ENCODE measurements around the gene ASIC1. TPM values are rescaled to one million over a fixed set of nuclear protein-coding genes. Genes with fewer than 3 reads are reported as not detected.

ASIC1 gene
- total RNA-seq, 2 donors from 2014 or later, result 0.24 to 1.4 TPM

DNA sequence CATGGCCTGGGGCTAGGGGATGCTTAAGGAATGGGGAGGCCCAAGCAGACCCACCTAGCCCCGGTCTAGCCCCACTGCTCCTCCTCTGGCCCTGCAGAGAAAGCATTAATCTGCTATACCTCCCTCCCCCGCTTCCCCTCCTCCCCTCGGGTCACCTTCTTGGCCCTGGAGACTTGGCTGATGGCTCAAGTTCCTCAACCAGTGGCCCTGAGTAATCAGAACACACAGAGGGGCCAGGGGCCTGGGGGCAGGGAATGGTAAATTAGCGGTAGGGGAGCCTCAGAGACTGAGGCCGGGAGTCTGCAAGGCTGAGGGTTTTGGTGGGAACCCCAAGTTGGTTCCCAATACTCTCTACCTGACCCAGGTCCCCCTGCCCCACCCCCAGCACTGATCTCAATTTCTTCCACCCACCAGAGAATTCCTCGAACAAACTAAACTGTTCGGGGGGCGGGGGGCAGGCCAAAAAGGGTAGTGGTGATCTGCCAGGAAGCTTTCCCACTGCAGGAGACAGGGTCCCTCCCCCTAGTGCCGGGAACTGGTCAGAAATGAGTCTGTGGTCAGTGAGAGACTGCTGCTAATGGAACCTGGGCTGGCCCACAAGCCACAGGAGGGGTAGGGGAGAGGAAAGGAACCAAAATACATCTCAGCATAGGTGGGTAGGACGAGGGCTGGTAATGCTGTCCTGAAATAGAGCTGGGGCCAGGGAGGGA, 15.0 kb downstream of the ASIC1 start:
- no peak overlapping the region for H3K4me3 ChIP-seq
- H3K4me1 ChIP-seq, result peaks cover 0 to 15% of the 10 kb centered on the region in 2 donors
- no peaks in the 10 kb centered on the region for H3K36me3 ChIP-seq
- H3K27ac ChIP-seq, result no peak overlapping the region
- no peak for TF ChIP-seq CTCF (IDR thresholded peaks at IDR 0.05)
- H3K27me3 ChIP-seq, result no peaks in the 10 kb centered on the region
- no peak for DNase-seq (ENCODE audit: low spot score)
- no peaks in the 10 kb centered on the region for H3K9me3 ChIP-seq

DNA sequence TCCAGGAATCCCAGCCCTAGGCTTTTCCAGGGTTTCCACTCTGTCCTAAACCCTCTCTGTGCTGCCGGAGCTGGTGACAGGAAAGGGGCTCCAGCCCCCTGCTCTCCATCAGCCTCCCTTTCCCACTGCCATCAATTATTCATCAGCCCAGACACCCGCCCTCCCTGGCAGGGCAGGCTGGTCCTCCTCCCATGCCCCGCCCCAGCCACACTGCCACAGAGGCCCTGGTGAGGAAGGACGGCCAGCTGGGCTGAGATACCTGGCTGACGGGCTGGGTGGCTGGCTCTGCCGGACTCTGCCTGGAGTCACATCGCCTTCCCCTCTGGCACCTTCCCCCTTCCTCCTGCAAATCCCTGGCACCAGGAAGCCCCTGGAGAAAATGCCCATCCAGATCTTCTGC, 15.8 kb downstream of the ASIC1 start:
- Histone ChIP-seq H3K9me3 (no peaks in the 10 kb centered on the region), H3K4me3 (no peak overlapping the region), H3K27me3 (no peaks in the 10 kb centered on the region), H3K27ac (no peak overlapping the region), H3K36me3 (no peaks in the 10 kb centered on the region), H3K4me1 (peaks cover 0 to 15% of the 10 kb centered on the region in 2 donors)
- TF ChIP-seq CTCF (IDR thresholded peaks at IDR 0.05), result no peak
- DNase-seq (ENCODE audit: low spot score), result no peak

GRCh38 chr12:50073712-50074111, 16.3 kb downstream of the ASIC1 start:
- no peak overlapping the region for H3K27ac ChIP-seq
- TF ChIP-seq CTCF (IDR thresholded peaks at IDR 0.05), result no peak
- no peaks in the 10 kb centered on the region for H3K27me3 ChIP-seq
- H3K9me3 ChIP-seq, result no peaks in the 10 kb centered on the region
- H3K36me3 ChIP-seq, result no peaks in the 10 kb centered on the region
- H3K4me1 ChIP-seq, result peaks cover 0 to 15% of the 10 kb centered on the region in 2 donors
- no peak for DNase-seq (ENCODE audit: low spot score)
- H3K4me3 ChIP-seq, result no peak overlapping the region

- no peaks in the 10 kb centered on the region for H3K9me3 ChIP-seq
- H3K36me3 ChIP-seq, result no peaks in the 10 kb centered on the region
- peak; percentile 82 for DNase-seq (ENCODE audit: low spot score)
- H3K4me3 ChIP-seq, result no peak overlapping the region
- H3K27me3 ChIP-seq, result no peaks in the 10 kb centered on the region
- peak; percentile 86 to 97 for TF ChIP-seq CTCF (IDR thresholded peaks at IDR 0.05)
- H3K4me1 ChIP-seq, result peaks cover 0 to 13% of the 10 kb centered on the region in 2 donors
- no peak overlapping the region for H3K27ac ChIP-seq
These were observed 17.8 kb downstream of the ASIC1 start for GRCh38 chr12:50074936-50075807.

DNA sequence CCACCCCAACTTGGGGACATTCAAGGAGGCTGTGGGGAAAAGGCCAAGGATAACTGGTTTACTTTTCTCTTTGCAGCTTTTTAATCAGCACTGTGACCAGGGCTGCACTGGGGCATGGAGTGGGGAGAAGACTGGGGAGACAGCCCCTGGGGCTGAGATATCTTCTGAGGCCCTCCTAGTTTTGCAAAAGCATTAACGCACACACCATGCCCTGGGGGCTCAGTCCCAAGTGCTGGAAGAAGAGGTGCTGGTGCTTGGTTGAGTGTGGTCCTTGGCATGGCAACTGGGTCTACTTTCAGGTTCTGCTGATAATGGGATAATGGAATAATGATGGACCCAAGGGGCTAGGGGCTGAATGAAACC, 18.4 kb downstream of the ASIC1 start:
- no peak for DNase-seq (ENCODE audit: low spot score)
- TF ChIP-seq CTCF (IDR thresholded peaks at IDR 0.05), result no peak
- no peaks in the 10 kb centered on the region for H3K9me3 ChIP-seq
- no peaks in the 10 kb centered on the region for H3K36me3 ChIP-seq
- no peak overlapping the region for H3K27ac ChIP-seq
- no peak overlapping the region for H3K4me3 ChIP-seq
- no peaks in the 10 kb centered on the region for H3K27me3 ChIP-seq
- H3K4me1 ChIP-seq, result peaks cover 0 to 7% of the 10 kb centered on the region in 2 donors
